G401 (cell line): ENCODE data around the gene BAIAP2. TPM values are rescaled to one million over a fixed set of nuclear protein-coding genes. Genes with fewer than 3 reads are reported as not detected.
"Not testable (repeated sequence)": the region's sequence is repeated elsewhere in the genome, so short reads cannot be mapped to it uniquely, and the experiment has no call there.

ENCODE experiments used
- DNase-seq: peaks from one replicate; pipeline ENCODE4 v3.0.0-alpha.2; 2015; ENCODE audit warnings: low spot score
- in situ Hi-C: cut with HindIII; loops from 2 replicates; pipeline ENCODE4 v1.10.0; 2016; ENCODE audit warnings: low sequenced_read_pairs, mixed read lengths
- total RNA-seq: library from RNA; depleted of rRNA; stranded (reverse); fragments of >200 nt; shearing (Covaris generic); gene quantifications from 2 replicates; pipeline ENCODE4 v1.2.3, GENCODE V29; 2014

The BAIAP2 gene
- total RNA-seq, 1 experiment from 2014 or later: 21.1 TPM

- in situ Hi-C loops, DNase-seq: not testable (repeated sequence)
Observed at GRCh38 chr17:81078026-81078913, 43.3 kb downstream of the BAIAP2 start.

- DNase-seq: no peak
- in situ Hi-C loops: no loop called here
Observed at GRCh38 chr17:81080019-81080418, 45.1 kb downstream of the BAIAP2 start.

GRCh38 chr17:81081222-81082176 lies 46.5 kb downstream of the BAIAP2 start:
- in situ Hi-C loops: no loop called here
- DNase-seq: no peak

GRCh38 chr17:81082177-81083073 lies 47.5 kb downstream of the BAIAP2 start:
- no peak for DNase-seq
- in situ Hi-C loops: no loop called here

- in situ Hi-C loops: no loop called here
Observed at GRCh38 chr17:81083125-81083765, 48.3 kb downstream of the BAIAP2 start.

GRCh38 chr17:81084680-81085419 lies 49.9 kb downstream of the BAIAP2 start:
- in situ Hi-C loops: no loop called here
- peak; percentile 72 for DNase-seq

More at GRCh38 chr17:81083125-81083765, 48.3 kb downstream of the BAIAP2 start:
- no peak for DNase-seq

- DNase-seq: no peak
- in situ Hi-C loops: no loop called here
Observed at GRCh38 chr17:81085420-81085911, 50.5 kb downstream of the BAIAP2 start.

- in situ Hi-C loops: no loop called here
- DNase-seq: no peak
Observed at GRCh38 chr17:81086789-81087551, 52.0 kb downstream of the BAIAP2 start.

GRCh38 chr17:81090361-81091136 lies 55.6 kb downstream of the BAIAP2 start:
- in situ Hi-C loops: no loop called here
- DNase-seq: no peak

- in situ Hi-C loops: no loop called here
- DNase-seq: no peak
Observed at GRCh38 chr17:81091154-81091553, 56.2 kb downstream of the BAIAP2 start.

GRCh38 chr17:81091774-81092517 lies 57.0 kb downstream of the BAIAP2 start:
- in situ Hi-C loops: no loop called here
- DNase-seq: no peak

GRCh38 chr17:81092518-81093095 lies 57.7 kb downstream of the BAIAP2 start:
- in situ Hi-C loops: no loop called here
- DNase-seq: no peak

- DNase-seq: peak; percentile 89
- in situ Hi-C loops: no loop called here
Observed at GRCh38 chr17:81093619-81094508, 58.9 kb downstream of the BAIAP2 start.
